Hepatocyte (in vitro differentiated cells): ENCODE results near the gene KIF26B.
"Not testable (repeated sequence)": the region's sequence is repeated elsewhere in the genome, so short reads cannot be mapped to it uniquely, and the experiment has no call there.

Experiments
- CTCF ChIP-seq: fragments of 200-600 bp; sonication (generic); IDR thresholded peaks from 2 replicates; pipeline ENCODE4 v1.5.1; 2016; ENCODE audit warnings: antibody characterized with exemption, mild to moderate bottlenecking; ENCODE audit not compliant: poor library complexity
- EZH2 ChIP-seq: fragments of 200-600 bp; sonication (generic); IDR thresholded peaks from 2 replicates; pipeline ENCODE4 v1.6.1; 2016; ENCODE audit warnings: antibody characterized with exemption, mild to moderate bottlenecking, borderline replicate concordance

- TF ChIP-seq EZH2, CTCF: not testable (repeated sequence)
These were observed 518.3 kb downstream of the KIF26B start for GRCh38 chr1:245672836-245673656.
